Activated gamma-delta T cell treated with Interleukin-2 at 50 U/mL for 16 hours (primary cell): ENCODE measurements around the gene CYYR1.
"Not testable (repeated sequence)": the region's sequence is repeated elsewhere in the genome, so short reads cannot be mapped to it uniquely, and the experiment has no call there.

Source experiments
- DNase-seq: peaks from one replicate; pipeline ENCODE4 v3.0.0-alpha.2; 2020

CYYR1 gene

DNA sequence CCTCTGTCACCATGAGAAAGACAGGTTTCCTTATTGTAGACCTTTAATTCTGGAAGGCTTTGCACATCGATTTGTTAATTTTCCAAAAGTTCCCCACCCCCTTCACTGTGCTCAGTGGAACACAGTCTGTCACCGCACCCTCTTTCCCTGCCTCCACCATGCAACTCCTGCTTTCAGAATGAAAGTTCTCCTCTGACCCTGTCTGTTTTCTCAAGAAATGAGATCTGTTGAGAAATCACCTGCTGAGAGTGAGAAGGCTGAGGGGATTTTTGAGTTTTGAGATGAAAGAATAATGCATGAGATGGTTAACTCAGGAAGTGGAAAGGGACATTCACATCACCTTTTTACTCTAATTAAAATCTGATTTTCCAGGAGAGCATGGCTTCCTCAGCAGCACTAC, 99.6 kb downstream of the CYYR1 start:
- no peak for DNase-seq

GRCh38 chr21:26471099-26471471, 102.0 kb downstream of the CYYR1 start:
- DNase-seq, result no peak

GRCh38 chr21:26470351-26471098, 102.6 kb downstream of the CYYR1 start:
- no peak for DNase-seq

DNA sequence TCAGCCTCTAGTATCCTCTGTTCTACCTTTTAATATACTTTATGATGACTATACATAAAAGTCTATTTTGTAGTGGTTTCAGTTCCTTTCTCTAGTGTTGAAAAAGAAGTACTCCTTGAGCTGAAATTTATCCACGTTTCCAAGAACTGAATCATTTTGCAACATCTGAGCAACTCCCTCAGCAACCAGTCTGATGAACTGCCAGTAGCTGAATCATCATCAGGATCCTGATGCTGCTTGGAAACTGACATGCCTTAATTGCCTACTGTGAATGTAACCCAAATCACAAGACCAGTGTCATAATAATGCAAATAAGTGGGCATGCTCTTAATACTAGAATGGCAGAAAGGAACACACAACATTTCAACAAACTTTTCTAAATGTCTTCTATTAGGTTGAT, 103.3 kb downstream of the CYYR1 start:
- DNase-seq, result no peak

DNA sequence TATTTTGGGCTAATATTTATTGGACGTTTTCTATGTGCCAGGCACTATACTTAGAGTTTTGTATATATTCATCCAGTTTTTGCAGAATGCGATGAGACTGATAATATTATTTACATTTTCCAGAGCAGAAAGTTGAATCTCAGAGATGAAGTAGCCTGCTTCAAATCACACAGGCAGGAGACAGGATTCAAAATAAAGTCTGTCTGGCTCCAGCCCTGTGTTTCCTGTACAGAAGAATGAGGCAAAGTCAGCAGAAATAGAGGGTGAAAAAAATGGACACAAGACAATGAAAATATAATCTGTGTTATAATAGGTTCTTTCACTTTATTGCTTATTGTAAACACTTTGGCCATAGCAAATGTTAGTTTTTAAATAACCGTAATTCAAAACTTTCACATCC, 107.2 kb downstream of the CYYR1 start:
- DNase-seq, result no peak

DNA sequence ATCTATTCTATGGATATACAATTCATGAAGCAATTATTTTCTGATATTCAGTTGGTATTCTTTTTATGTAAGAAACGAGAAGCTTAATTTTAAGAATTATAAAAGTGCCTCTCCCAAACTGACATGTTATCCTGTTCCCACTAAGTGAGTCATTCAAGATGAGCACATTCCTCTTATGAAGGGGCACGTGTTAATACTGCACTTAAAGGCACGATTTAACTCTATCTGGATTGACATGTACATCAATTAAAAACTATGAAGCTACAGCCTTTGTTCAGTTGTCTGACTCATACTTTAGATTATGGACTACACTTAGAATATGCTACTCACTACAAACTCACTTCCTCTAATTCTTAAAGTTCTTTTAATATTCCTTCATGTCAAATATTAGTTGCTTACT, 111.6 kb downstream of the CYYR1 start:
- no peak for DNase-seq

DNA sequence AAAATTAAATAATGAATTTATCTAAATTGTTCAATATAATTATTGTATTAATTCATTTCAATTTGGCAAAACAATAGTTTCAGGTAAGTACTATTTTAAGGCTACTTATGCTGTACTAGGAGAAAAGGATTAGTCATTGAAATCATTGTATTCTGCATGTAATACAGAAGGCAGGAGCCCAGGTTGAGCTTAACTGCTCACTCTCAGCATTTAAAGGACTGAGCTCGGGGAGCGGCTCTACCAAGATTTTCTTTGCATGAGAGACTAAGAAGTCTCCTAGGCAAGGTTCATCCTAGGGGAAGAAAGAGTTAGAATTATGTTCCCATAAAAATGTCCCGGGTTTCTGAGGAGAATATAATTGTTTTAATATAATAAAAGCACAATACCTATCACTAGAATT, 112.5 kb downstream of the CYYR1 start:
- DNase-seq, result no peak

DNA sequence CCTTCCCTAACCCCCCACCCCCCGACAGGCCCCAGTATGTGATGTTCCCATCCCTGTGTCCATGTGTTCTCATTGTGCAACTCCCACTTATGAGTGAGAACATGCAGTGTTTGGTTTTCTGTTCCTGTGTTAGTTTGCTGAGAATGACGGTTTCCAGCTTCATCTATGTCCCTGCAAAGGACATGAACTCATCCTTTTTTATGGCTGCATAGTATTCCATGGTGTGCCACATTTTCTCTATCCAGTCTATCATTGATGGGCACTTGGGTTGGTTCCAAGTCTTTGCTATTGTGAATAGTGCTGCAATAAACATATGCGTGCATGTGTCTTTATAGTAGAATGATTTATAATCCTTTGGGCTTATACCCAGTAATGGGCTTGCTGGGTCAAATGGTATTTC, 114.2 kb downstream of the CYYR1 start:
- not testable (repeated sequence) for DNase-seq

- DNase-seq, result no peak
Measured at GRCh38 chr21:26457817-26458216, 115.3 kb downstream of the CYYR1 start.

DNA sequence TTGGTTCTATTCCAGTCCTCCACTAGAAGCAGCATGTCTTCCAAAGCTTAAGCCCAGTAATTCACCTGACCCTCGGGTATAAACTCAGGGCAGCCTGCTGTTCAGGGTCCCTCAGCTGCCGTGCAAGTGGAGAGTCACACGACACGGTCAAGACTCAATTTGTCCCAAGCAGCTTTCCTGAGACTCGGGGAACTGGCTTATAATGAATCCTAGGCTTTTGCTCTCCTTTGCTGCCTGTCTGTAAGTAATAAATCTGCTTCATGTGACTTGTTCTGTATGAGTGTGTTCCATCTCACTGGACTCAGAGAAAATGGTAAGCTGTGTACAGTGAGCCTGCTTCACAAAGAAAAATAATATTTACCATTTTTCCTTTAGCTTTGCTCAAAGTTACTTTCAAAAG, 119.8 kb downstream of the CYYR1 start:
- no peak for DNase-seq

GRCh38 chr21:26451081-26451740, 121.9 kb downstream of the CYYR1 start:
- no peak for DNase-seq

DNA sequence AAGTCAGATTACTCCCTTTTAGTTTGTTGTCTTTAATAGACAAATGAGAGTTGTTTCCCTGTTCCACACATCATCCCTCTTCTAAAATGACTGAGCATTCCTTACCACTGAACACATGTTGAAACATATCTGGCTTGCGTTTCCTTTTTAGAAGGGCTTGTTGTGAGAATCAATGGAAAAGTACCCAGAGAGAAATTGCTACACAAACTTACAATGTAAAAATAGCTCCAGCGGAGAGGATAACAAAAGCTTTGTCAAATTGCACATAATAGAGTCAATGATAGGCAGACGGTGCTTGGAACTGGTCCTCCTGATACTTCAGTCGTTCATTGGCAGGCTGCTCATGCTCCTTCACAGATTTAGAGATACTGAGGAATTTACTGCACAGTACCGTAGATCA, 123.9 kb downstream of the CYYR1 start:
- no peak for DNase-seq

DNA sequence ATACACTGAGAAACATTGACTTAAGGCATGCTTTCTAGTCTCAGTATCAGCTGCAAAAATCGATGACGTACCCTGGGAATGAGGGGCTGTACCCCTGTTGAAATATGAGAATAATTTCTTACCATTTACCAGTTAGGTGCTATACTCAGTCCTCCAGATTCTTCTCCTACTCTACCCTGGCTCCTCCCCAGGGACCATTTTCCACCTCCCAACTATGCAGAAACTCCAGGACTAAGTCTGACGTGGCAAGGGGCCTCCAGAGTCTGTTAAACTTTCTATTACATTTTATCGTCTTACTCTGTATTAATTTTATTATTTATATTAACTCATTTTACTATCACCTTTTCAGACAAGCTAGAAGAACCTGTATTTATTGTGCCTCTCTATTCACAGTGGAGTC, 124.3 kb downstream of the CYYR1 start:
- no peak for DNase-seq

DNA sequence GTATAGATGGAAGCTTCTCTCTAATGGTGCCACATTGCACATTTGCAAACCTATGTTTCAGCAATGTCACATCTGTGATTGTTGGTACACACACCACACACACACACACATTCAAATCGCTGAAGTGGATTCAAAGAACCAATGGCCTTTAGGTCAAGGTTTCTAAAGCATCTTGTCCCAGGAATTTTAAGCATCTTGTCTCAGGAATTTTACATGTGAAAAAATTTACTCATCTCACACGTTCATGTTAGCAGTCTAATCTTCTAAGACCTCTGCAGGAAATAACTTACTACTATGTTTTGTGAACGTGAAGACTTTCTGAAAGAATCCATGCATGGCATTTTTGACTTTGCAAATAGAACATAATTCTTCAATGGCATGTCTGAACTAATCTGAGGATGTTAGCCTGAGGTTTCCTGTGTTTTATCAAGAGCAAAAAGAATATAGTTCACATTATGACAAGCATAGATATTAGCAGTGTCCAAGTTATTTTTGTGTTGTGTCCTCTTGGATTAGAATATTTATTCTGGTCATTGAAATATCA, 125.1 kb downstream of the CYYR1 start:
- DNase-seq, result no peak

DNA sequence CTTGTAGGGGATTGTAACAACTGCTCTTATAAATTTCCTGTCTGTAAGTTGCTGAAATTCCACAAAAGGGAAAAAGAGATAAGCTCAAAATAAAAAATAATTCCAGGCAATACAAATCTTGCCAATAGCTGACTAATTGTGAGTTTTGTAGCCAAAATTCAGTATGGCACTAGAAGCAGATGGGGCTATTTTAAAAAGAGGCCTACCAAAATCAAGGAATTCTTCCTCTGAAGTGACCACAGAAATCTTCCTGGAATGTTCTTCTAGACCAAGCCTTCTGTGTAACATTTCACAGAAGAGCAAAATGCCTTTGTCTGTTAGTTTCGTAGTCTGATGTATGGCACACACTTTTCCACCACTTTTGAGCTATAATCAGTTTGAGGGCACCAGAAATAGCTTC, 127.6 kb downstream of the CYYR1 start:
- no peak for DNase-seq

- no peak for DNase-seq
Measured at GRCh38 chr21:26444646-26445045, 128.4 kb downstream of the CYYR1 start.

DNA sequence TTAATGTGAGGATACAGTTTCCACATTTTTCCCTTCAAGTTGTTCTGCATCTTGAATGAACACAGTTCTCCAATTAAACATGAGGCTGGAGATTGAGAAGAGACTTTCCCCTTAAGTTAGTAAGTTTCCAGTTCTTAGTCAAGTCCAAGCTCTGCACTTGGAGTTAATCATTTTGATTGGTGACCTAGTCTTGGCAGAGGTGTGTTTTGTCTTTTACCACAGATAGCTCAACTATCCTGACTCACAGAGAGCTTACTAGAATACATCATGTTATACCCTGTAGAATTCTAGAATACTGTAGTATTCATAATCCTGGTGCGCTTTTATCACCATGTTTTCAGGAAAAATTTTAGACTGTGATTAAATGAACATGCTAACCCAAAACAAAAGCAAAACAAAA, 129.2 kb downstream of the CYYR1 start:
- DNase-seq, result no peak

DNA sequence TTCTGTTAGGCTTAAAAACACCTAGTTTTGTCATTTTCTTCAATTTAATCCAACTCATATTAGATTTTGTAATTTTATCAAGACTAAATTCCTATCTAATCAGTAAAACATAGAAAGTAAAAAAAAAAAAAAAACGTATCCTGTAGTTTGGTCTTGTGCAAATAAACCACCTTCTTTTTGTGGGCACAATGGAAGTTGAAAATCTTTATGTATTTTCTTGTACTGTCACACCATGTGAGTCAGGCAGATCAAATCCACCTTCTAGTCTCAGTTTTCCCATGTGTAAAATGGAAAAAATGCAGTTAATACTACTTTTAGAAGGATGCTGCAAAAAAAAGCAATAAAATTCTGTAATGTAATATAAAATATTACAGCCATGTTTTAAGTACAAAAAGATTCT, 129.8 kb downstream of the CYYR1 start:
- DNase-seq, result no peak

DNA sequence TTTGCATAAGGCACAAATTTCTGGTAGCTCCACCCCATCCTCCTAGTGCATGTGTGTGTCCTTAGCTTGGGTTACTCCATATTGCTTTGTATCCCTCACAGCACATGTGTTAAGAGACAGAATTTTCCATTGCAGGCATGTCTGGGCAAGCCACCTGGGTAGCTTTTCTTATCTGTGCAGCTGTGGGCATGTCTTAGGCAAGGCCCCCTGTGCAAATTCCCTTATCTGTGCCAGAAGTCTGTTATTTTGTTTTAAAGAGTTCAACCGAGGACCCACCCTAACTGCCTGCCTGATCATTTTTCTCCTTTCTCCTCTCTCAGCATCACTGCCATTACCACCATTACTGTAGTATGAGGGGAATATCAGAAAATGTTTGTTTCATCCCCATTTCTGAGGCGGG, 131.9 kb downstream of the CYYR1 start:
- no peak for DNase-seq

- no peak for DNase-seq
Measured at GRCh38 chr21:26438976-26439375, 134.1 kb downstream of the CYYR1 start.

GRCh38 chr21:26437326-26438009, 135.6 kb downstream of the CYYR1 start:
- DNase-seq, result no peak

DNA sequence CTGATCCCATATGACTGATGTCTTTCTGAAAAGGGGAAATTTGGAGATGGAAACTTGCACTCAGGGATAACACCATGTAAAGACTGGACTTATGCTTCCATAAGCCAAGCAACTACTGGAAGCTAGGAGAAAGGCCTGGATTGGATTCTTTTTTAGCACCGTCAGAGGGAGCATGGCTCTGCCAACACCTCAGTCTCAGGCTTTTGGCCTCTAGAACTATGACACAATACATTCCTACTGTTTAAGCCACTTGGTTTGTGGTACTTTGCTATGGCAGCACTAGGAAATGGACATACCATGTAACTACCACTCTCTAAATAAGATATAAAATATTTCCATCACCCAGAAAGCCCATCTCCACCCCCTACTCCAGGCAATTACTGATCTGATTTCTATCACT, 139.7 kb downstream of the CYYR1 start:
- no peak for DNase-seq

GRCh38 chr21:26432410-26432809, 140.7 kb downstream of the CYYR1 start:
- no peak for DNase-seq

- DNase-seq, result no peak
Measured at GRCh38 chr21:26425576-26425975, 147.5 kb downstream of the CYYR1 start.
